HepG2 (cell line): ENCODE results near the gene PSAP. TPM values are rescaled to one million over a fixed set of nuclear protein-coding genes. Genes with fewer than 3 reads are reported as not detected.

ENCODE experiments used
- ATAC-seq: fragments of 200-7000 bp; cut with Tn5 transposase; 3 replicates; pipeline ENCODE4 v1.9.1; 2020; ENCODE audit warnings: mild to moderate bottlenecking, moderate library complexity
- BruUV-seq: library from RNA; stranded (reverse); fragments of 400-500 nt; replicated peaks from 2 replicates; lab custom pipeline; 2021; lab: Mats Ljungman, UMichigan
- CTCF ChIA-PET: fragments of 300-600 bp; formaldehyde crosslinking; extraction: SDS; loops from one replicate; lab custom pipeline; 2021; ENCODE audit warnings: low total read pairs, inconsistent platforms, low intra/inter-chr PET ratio; lab: Yijun Ruan, JAX
- POLR2A ChIA-PET: fragments of 350-600 bp; sonication (Branson Sonifier 250); formaldehyde crosslinking; loops from one replicate; lab custom pipeline; 2020; ENCODE audit warnings: antibody characterized with exemption, inconsistent platforms; lab: Yijun Ruan, JAX
- DNase-seq: peaks from one replicate; pipeline ENCODE4 v3.0.0-alpha.2; 2015; ENCODE audit warnings: low spot score
- FAIRE-seq: peaks from 3 replicates; lab custom pipeline; 2011; peaks lifted over from hg19 to GRCh38; lab: Jason Lieb, UNC
- H2AFZ ChIP-seq: one replicate; pipeline ENCODE4 v1.6.1; 2011; ENCODE audit warnings: low read length, inconsistent platforms
- H3K27ac ChIP-seq: fragments of 300-600 bp; 3 replicates; pipeline ENCODE4 v1.8.0; 2011; ENCODE audit warnings: mixed run types, mild to moderate bottlenecking, mixed read lengths, low read length, inconsistent platforms; ENCODE audit not compliant: insufficient read depth; ENCODE audit errors: extremely low read length
- H3K27me3 ChIP-seq, 2 experiments: fragments of 200-600 bp in 1 of 2; 2 replicates in 1 of 2; 3 replicates in 1 of 2; pipeline versions ENCODE4 v1.6.0 to v1.8.0; 2011; ENCODE audit warnings: low read length in 2 of 2, mild to moderate bottlenecking in 2 of 2, moderate library complexity in 2 of 2, inconsistent platforms in 1 of 2; ENCODE audit not compliant: insufficient read depth in 2 of 2, control insufficient read depth in 1 of 2
- H3K36me3 ChIP-seq, 2 experiments: fragments of 200-600 bp in 1 of 2; replicated peaks in 1 of 2; 2 replicates in 1 of 2; 3 replicates in 1 of 2; pipeline versions ENCODE4 v1.5.1 to v1.8.0; 2011; ENCODE audit warnings: low read length in 2 of 2, inconsistent platforms in 1 of 2; ENCODE audit not compliant: insufficient read depth in 2 of 2, control insufficient read depth in 1 of 2
- H3K4me1 ChIP-seq: 2 replicates; pipeline ENCODE4 v1.5.1; 2012; ENCODE audit warnings: low read length, inconsistent platforms; ENCODE audit not compliant: insufficient read depth
- H3K4me2 ChIP-seq: 2 replicates; pipeline ENCODE4 v1.6.0; 2011; ENCODE audit warnings: low read depth, low read length, inconsistent platforms
- H3K4me3 ChIP-seq, 3 experiments: fragments of 200-600 bp in 1 of 3; sonication (generic), shearing (Covaris generic) in 1 of 3; replicated peaks in 1 of 3; 2 replicates each; pipeline ENCODE4 v1.5.1; 2011 to 2016; ENCODE audit warnings: low read length in 3 of 3, inconsistent platforms in 2 of 3, low read depth in 2 of 3, mild to moderate bottlenecking in 2 of 3, control low read depth in 1 of 3, mixed read lengths in 1 of 3; ENCODE audit not compliant: insufficient read depth in 1 of 3
- H3K79me2 ChIP-seq: one replicate; pipeline ENCODE4 v1.6.1; 2011; ENCODE audit warnings: low read length, inconsistent platforms; ENCODE audit not compliant: insufficient read depth
- H3K9ac ChIP-seq: 2 replicates; pipeline ENCODE4 v1.6.0; 2011; ENCODE audit warnings: mild to moderate bottlenecking, low read depth, low read length, inconsistent platforms; ENCODE audit not compliant: insufficient read depth
- H3K9me3 ChIP-seq: 2 replicates; pipeline ENCODE4 v1.5.1; 2012; ENCODE audit warnings: mild to moderate bottlenecking, low read length
- H4K20me1 ChIP-seq: 2 replicates; pipeline ENCODE4 v1.6.0; 2011; ENCODE audit warnings: inconsistent platforms, mild to moderate bottlenecking, low read length, moderate library complexity; ENCODE audit not compliant: insufficient read depth
- ASH2L ChIP-seq: fragments of 300-600, 200-600 bp; sonication (generic); IDR thresholded peaks from 2 replicates; pipeline ENCODE4 v1.7.0; 2017; ENCODE audit warnings: low read depth, mild to moderate bottlenecking, moderate library complexity, mixed read lengths, low read length; ENCODE audit not compliant: insufficient read length
- RFX1 ChIP-seq: fragments of 450-650 bp; IDR thresholded peaks from 2 replicates; pipeline ENCODE4 v1.6.1; 2017
- RFX3 ChIP-seq: IDR thresholded peaks from 2 replicates; pipeline ENCODE4 v1.6.1; 2016; ENCODE audit warnings: missing biosample characterization, missing genetic modification reagents
- WGBS: methylation state at CpG from one replicate; pipeline ENCODE4 v1.1.6; 2017; ENCODE audit warnings: low lambda C conversion rate; 5-methylcytosine and 5-hydroxymethylcytosine counted together
- in situ Hi-C: cut with HindIII; loops from 2 replicates; pipeline ENCODE4 v1.10.0; 2017; ENCODE audit warnings: low pct_unique_long_range_greater_than_20kb; ENCODE audit not compliant: extremely low pct_ligation_motif_present
- intact Hi-C: fragments of 100-400 bp; cut with micrococcal nuclease; formaldehyde crosslinking; loops from one replicate; pipeline ENCODE4 v1.10.0; 2022; ENCODE audit not compliant: unreplicated experiment
- polyA plus RNA-seq, 8 experiments: library from polyadenylated mRNA; depleted of rRNA in 3 of 8; stranded (reverse) in 7 of 8; unstranded in 1 of 8; fragments of >200 nt; fragmentation: Illumina TruSeq in 4 of 8; extraction: Trizol in 4 of 8; gene quantifications; 2 replicates each; pipeline versions ENCODE4 v1.2.1 to v1.2.3, GENCODE V29; 2011 to 2016; ENCODE audit warnings: low read depth in 4 of 8, missing spikeins in 1 of 8, mixed read lengths in 1 of 8; ENCODE audit not compliant: insufficient read depth in 1 of 8
- total RNA-seq, 5 experiments: library from RNA; depleted of rRNA; stranded (reverse); fragments of >200 nt; fragmentation: Illumina TruSeq; extraction: Trizol; gene quantifications; 2 replicates each; pipeline ENCODE4 v1.2.3, GENCODE V29; 2016; ENCODE audit warnings: low read depth in 1 of 5
- TF ChIP-seq, protein P1 (sequence below): sonication (generic); formaldehyde crosslinking; IDR thresholded peaks from 2 replicates; pipeline ENCODE4 v1.8.0; 2022; ENCODE audit warnings: missing genetic modification reagents, mild to moderate bottlenecking, inconsistent platforms, borderline replicate concordance

The PSAP gene
- total and polyA plus RNA-seq, 2 of the 13 experiments (the other 11 are each of a cell fraction or from before 2014, with no cell fraction given) = 323 to 643 TPM

DNA sequence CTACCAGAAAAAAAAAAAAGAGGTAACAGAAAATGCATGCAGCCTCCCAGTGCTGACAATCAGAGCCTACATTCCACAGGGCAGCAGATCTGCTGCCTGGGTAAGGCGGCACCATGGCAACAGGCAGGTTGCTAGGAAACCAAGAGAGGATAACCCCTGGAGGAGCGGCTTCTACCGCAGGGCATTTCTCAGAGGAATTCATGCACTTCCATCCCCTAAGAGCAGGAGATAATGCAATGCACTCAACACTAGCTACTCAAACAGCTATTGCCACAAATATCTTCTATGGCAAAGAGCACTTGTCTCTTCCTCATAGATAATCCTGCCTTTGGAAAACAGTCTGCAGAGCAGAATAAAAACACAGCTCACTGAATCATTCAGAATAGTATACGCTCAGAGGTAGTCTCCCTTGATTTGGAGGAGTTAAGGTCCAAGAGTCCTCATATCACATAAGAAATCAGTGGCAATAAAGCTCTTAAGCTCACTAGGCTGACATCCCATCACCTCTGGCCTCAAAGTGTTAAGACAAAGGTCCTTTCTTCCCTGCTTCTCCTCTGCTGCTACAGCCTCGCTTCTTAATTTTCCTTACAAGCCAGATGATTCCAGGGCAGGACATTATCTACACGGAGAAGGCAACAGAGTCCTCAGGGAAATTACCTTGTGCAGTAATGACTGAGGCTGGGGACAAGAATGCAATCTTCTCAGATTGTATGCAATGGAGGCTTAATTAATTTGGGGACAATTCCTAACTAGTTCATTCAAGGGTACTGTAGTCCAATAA, 10.7 kb downstream of the PSAP start:
- H3K4me3 ChIP-seq = no peak overlapping the region
- H4K20me1 ChIP-seq = peaks cover 72% of the 10 kb centered on the region
- H3K4me1 ChIP-seq = peaks cover 36% of the 10 kb centered on the region
- BruUV-seq = no TSS peak
- H3K36me3 ChIP-seq = peaks cover 2 to 11% of the 10 kb centered on the region in 2 experiments; a peak in 4 of 5 replicates
- TF ChIP-seq RFX1 = peak; percentile 39; the same call in 1 of the 2 replicates
- TF ChIP-seq RFX3 = peak; percentile 42; the same call in 1 of the 2 replicates
- no peak for TF ChIP-seq ASH2L
- TF ChIP-seq, protein P1, sequence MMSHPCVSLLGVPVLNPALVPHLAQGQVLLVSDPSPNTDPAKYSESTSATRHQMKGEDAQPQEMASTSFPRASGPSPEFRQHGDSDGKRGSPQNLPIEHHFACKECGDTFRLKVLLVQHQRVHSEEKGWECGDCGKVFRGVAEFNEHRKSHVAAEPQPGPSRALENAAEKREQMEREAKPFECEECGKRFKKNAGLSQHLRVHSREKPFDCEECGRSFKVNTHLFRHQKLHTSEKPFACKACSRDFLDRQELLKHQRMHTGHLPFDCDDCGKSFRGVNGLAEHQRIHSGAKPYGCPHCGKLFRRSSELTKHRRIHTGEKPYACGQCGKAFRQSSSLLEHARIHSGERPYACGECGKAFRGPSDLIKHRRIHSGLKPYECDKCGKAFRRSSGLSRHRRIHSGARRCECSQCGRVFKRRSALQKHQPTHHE (CRISPR knock-in tag) = no peak
- TF ChIP-seq, all 625 proteins: peak for 2
- Histone ChIP-seq H3K27ac (no peak overlapping the region), H3K27me3 (no peaks in the 10 kb centered on the region), H3K79me2 (peaks cover 95% of the 10 kb centered on the region), H3K4me2 (no peak overlapping the region), H3K9me3 (no peaks in the 10 kb centered on the region), H2AFZ (no peak overlapping the region), H3K9ac (no peak overlapping the region)
- intact Hi-C loops = no loop called here
- no peak for ATAC-seq
- 79% methylated on average over 6 of the region's 6 CpGs for WGBS
- CTCF ChIA-PET = no interaction called here
- DNase-seq = no peak
- in situ Hi-C loops = no loop called here
- FAIRE-seq = no peak
- POLR2A ChIA-PET = interaction anchor here (0.9 kb wide), 1 partner anchor 11 kb away, joined by 5 read pairs; the partner anchor contains the start of gene PSAP
